Muscle layer of colon (tissue), 2 donors: ENCODE data around the gene APLP2.

Source experiments
- H3K27ac ChIP-seq: one replicate; pipeline ENCODE4 v1.7.0; 2013; ENCODE audit warnings: low read depth, mild to moderate bottlenecking, low read length, moderate library complexity
- H3K27me3 ChIP-seq, 2 donors: one replicate each; pipeline ENCODE4 v1.7.0; 2013; ENCODE audit warnings: low read length in 2 of 2, mild to moderate bottlenecking in 2 of 2; ENCODE audit not compliant: insufficient read depth in 2 of 2, control insufficient read depth in 1 of 2
- H3K36me3 ChIP-seq: one replicate; pipeline ENCODE4 v1.7.0; 2013; ENCODE audit warnings: mild to moderate bottlenecking, low read length; ENCODE audit not compliant: insufficient read depth
- H3K4me1 ChIP-seq: one replicate; pipeline ENCODE4 v1.7.0; 2013; ENCODE audit warnings: mild to moderate bottlenecking, low read length; ENCODE audit not compliant: insufficient read depth
- H3K4me3 ChIP-seq, 2 donors: one replicate each; pipeline ENCODE4 v1.7.0; 2013; ENCODE audit warnings: low read length in 2 of 2, low read depth in 1 of 2, mild to moderate bottlenecking in 1 of 2, moderate library complexity in 1 of 2
- H3K9ac ChIP-seq: one replicate; pipeline ENCODE4 v1.7.0; 2013; ENCODE audit warnings: low read length
- H3K9me3 ChIP-seq: one replicate; pipeline ENCODE4 v1.7.0; 2013; ENCODE audit warnings: mild to moderate bottlenecking, low read length
- donor health status: abdominal sarcoma.
- donor health status: Adenocarcinoma of cecum.

APLP2 gene

DNA sequence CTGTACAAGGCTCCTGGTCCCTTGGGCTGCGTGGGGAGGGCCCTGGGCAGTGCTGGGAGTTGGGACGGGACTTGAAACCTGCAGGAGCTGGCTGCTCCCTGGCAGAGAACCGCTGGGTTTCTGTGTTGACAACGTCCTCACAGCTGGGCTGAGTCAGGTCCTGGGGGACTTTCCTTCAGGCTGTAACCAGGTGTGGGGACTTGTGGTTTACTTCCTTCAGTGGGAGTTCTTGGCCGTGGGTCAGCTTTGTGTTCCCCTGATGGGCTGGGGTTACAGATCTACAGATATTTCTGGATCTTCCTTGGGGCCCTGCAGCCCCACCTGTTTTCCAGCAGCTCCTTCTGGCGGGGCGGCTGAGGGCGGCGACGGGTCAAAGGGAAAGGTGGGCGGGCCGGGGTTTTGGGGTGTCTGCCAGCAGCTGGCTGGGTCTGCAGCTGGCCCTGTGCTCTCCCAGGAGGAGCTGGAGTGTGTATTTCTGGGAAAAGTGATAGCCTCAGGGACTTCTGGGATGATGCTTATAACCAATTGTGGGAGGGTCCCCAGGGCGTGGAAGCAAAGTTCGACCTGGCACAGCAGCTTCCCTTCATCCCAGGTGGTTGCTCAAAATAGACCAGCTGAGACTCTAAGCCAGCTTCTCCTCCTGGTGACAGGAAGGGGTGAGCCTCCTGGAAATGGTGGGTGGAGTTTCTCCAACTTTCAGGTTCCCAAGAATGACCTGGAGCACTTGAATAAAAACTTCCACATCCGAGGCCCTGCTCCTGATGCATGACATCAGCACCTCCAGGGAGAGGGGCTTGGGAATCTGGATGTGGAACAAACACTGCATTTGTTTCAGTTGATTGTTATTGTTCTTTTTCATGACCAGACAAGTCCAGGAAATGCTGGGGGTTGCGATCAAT lies 109.0 kb downstream of the APLP2 start:
- H3K4me3 ChIP-seq: no peak overlapping the region
- no peaks in the 10 kb centered on the region for H3K27me3 ChIP-seq
- peaks cover 3% of the 10 kb centered on the region for H3K4me1 ChIP-seq
- H3K36me3 ChIP-seq: no peaks in the 10 kb centered on the region
- no peak overlapping the region for H3K9ac ChIP-seq
- H3K27ac ChIP-seq: no peak overlapping the region
- no peaks in the 10 kb centered on the region for H3K9me3 ChIP-seq

DNA sequence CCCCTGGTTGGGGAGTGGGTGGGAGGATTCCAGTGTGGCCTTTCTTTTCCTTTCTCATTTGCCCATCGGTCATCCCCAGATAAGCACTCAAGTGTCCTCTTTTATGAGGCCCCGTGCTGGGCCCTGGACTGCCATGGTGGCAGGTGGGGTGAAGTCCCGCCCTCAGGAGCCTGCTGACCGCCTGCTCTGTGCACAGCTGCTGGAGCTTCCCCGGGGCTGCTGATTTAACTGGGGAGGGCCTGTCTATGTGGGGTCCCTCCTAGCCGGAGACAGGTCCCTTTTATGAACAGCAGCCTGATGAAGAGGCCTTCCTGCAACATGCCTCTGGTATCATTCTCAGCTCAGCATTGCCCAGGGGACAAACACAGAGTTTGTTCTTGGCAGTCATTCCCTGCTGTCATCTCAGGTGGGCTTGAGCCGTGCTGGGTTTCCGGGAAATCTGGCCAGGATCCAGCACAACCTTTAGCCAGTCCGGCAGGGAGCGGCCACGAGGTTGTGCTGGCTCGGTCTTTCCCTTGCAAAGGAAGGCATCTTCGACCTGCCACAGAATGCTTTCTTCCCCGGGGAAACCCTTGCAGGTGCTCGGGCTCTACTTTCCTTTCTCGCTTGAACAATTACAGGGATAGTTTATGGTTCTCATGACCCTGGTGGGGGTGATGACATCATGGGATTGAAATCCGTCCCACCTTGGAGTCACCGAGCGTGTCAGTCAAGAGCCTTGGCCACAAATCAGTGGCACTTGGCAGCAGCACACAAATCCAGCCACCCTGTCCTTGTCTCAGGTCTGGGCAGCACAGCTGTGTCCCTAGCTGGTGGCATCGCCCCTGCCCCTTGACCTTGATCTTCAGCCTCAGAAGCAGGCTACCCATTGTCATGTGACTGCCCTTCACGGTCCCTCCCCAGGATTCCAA lies 110.0 kb downstream of the APLP2 start:
- Histone ChIP-seq H3K9ac (no peak overlapping the region), H3K27ac (no peak overlapping the region)

DNA sequence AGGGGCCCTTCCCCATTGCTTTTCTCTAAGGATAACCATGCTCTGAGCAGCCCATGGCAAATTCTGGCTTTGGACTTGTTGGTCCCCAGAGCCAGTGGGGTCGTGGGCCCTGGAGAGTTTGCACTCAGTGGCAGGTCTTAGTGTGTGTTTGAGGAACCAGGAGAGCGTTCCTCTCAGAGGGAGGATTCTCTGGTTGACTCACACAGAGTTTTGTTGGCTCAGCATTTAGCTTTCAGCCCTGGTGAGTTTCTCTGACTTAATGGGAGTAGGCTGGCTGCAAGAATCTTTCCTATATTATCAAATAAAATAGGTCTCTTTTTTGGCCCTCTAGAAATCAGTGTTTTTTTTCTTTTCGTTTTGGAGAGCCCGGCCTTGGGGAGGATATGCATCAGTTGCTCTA lies 110.8 kb downstream of the APLP2 start:
- H3K27ac ChIP-seq: no peak overlapping the region

More for the DNA sequence above, 110.0 kb downstream of the APLP2 start:
- Histone ChIP-seq H3K4me3 (no peak overlapping the region), H3K36me3 (no peaks in the 10 kb centered on the region), H3K27me3 (no peaks in the 10 kb centered on the region), H3K4me1 (peaks cover 3% of the 10 kb centered on the region), H3K9me3 (no peaks in the 10 kb centered on the region)

DNA sequence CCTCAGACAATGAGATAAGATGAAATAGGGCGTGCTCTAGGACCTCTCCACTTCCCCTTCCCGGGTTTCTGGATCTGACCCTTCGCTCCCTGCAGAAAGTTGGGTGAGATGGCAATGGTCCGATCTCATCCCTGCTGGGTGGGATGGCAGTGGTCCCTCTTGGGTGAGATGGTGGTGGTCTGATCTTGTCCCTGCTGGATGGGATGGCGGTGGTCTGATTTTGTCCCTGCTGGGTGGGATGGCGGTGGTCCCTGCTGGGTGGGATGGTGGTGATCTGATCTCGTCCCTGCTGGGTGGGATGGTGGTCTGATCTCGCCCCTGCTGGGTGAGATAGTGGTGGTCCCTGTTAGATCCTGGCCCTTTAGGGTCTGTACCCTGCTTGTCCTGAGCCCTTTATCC lies 111.2 kb downstream of the APLP2 start:
- no peaks in the 10 kb centered on the region for H3K36me3 ChIP-seq
- no peak overlapping the region for H3K9ac ChIP-seq
- H3K27ac ChIP-seq: no peak overlapping the region
- H3K9me3 ChIP-seq: no peaks in the 10 kb centered on the region
- H3K4me3 ChIP-seq: no peak overlapping the region
- no peaks in the 10 kb centered on the region for H3K27me3 ChIP-seq
- H3K4me1 ChIP-seq: peaks cover 3% of the 10 kb centered on the region

More for the DNA sequence above, 110.8 kb downstream of the APLP2 start:
- H3K27me3 ChIP-seq: no peaks in the 10 kb centered on the region
- no peak overlapping the region for H3K9ac ChIP-seq
- H3K4me1 ChIP-seq: peaks cover 3% of the 10 kb centered on the region
- H3K36me3 ChIP-seq: no peaks in the 10 kb centered on the region
- no peak overlapping the region for H3K4me3 ChIP-seq
- no peaks in the 10 kb centered on the region for H3K9me3 ChIP-seq

DNA sequence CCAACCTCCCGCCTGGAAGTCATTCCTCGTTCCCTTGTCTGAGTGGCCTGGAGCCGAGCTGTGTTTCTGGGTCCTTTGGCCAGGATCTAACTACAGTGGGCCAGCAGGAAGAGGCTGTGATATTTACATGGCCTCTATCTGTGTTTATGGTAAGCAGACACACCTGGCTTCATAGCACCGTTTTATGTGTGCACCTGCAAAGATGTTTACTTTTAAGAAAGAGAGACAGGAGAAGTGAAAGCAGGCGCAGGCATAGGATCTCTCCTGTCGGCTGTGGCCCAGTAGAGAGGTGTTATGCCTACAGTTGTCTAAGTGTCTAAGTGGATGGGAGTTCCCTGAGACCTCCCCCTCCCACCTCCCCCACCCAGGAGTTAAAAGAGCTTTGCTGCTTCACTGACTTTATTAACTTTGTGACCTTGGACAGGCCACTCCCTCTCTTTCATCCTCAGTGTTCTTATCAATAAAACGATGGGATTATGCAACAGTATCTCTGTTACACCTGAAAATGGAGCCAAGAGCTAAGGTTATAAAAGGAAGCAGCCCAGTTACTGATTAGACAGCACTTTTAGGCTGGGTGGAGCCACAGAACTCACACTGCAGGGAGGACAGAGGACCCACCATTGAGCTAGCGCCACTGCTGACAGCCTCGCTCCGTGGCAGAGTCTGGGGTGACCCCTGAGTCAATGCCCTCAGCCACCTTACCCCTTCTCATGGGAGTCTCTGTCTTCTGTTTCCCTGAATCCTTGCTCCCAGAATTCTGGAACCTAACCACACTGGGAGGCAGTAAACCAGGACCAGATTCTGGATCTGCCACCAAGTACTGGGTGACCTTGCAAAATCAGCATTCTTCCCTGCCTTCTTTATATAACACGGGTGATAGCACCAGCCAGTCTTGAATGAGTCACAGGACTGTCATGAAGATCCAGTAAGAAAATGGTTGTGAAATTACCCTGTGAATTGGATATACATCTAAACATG lies 111.9 kb downstream of the APLP2 start:
- no peak overlapping the region for H3K9ac ChIP-seq
- no peaks in the 10 kb centered on the region for H3K27me3 ChIP-seq
- no peak overlapping the region for H3K4me3 ChIP-seq
- H3K36me3 ChIP-seq: no peaks in the 10 kb centered on the region
- peaks cover 3% of the 10 kb centered on the region for H3K4me1 ChIP-seq
- no peaks in the 10 kb centered on the region for H3K9me3 ChIP-seq
- no peak overlapping the region for H3K27ac ChIP-seq

DNA sequence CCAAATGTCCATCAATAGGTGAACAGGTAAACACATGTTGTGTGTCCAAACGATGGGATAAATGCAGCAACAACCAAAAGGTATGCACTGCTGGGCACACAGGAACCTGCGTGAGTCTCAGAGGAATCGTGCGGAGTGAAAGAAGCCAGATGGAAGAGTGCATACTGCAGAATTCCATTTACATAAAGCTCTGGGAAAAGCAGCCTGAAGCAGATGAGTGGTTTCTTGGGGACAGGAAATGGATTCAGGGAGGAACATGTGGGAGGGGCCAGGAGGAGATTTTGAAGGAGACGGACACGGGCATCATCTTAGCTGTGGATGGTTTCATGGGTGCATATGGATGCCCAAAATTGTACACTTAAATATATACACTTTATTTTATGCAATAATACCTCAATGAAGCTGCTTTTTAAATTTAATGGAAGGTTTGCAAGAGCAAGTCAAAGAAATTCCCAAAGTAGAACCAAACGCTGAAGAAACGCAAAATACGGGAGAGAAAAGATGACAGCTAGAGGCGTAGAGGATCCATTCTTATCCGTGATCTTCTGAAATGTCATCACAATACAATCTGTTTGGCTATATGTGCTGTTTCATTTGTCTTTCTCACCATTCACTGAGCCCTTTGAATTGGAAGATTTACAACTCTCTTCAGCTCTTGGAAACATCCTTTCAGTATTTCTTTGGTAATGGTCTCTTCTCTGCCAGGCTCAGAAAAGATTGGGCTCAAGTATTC lies 114.3 kb downstream of the APLP2 start:
- H3K4me1 ChIP-seq: peaks cover 3% of the 10 kb centered on the region
- H3K9me3 ChIP-seq: no peaks in the 10 kb centered on the region
- no peak overlapping the region for H3K4me3 ChIP-seq
- no peak overlapping the region for H3K27ac ChIP-seq
- no peaks in the 10 kb centered on the region for H3K27me3 ChIP-seq
- H3K36me3 ChIP-seq: no peaks in the 10 kb centered on the region
- H3K9ac ChIP-seq: no peak overlapping the region

DNA sequence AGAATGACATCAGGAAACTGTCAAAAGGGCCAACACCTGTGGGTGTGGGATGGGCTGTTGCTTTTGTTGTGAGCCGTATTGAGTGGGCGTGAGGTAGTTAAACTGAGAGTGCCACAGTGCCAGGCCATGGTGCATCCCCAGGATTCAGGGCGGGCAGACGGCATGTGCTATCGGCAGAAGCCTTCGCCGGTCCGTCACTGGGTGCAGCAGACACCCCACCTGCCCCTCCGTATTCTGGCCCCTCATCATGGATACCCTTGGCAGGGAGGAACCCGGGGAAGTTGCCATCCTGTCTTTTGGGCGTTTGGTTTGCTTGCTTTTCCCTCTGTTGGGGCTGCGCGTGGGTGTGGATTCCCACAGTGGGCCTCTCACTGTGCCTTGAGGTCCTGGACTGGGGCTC lies 117.4 kb downstream of the APLP2 start:
- Histone ChIP-seq H3K4me3 (no peak overlapping the region), H3K9me3 (no peaks in the 10 kb centered on the region), H3K36me3 (no peaks in the 10 kb centered on the region), H3K27me3 (no peaks in the 10 kb centered on the region), H3K9ac (no peak overlapping the region), H3K27ac (no peak overlapping the region), H3K4me1 (no peaks in the 10 kb centered on the region)

DNA sequence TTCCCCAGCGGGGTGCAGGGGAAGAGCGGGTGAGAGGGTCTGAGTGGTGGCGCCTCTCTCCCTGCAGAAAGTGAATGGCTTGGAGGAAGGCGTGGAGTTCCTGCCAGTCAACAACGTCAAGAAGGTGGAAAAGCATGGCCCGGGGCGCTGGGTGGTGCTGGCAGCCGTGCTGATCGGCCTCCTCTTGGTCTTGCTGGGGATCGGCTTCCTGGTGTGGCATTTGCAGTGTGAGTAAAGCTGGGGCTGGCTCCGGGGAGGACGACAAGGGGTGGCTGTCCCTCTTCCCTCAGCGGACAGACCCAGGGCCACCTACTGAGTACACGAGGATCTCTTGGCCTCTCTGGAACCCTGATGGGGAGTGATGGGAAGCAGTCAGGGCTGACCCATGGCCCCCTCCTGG lies 118.4 kb downstream of the APLP2 start:
- Histone ChIP-seq H3K27me3 (no peaks in the 10 kb centered on the region), H3K4me3 (no peak overlapping the region), H3K9me3 (no peaks in the 10 kb centered on the region), H3K9ac (no peak overlapping the region), H3K36me3 (no peaks in the 10 kb centered on the region), H3K27ac (no peak overlapping the region), H3K4me1 (no peaks in the 10 kb centered on the region)

DNA sequence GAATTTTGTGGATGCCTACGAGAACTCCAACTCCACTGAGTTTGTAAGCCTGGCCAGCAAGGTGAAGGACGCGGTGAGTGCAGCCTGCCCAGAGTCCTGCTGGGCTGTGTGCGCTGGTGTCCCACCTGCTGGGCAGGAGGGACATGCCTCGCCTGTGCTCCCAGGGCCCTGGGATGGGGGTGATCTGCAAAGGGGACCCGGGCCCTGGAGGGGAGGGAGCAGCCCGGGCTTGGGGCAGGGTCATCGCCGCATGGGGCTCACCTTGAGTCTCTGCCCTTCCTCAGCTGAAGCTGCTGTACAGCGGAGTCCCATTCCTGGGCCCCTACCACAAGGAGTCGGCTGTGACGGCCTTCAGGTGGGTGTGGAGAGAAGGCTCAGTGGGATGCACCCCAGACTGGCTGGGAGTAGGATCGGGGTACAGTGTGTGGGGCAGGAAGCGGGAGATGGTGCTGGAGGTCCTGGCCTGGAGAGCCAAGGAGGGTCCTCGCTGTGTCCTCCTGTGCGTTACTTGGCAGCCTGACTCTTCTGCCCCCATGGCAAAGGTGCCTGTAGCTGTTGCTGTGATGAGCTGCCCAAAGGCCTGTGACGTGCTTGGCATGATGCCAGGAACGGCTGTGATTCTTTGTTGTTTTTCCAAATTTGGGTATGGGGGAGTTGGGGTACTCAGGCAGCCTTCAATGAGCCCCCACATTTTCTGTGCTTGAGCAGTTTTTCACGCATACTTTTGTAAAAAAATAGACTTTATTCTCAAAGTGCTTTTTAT lies 119.1 kb downstream of the APLP2 start:
- Histone ChIP-seq H3K4me1 (no peaks in the 10 kb centered on the region), H3K36me3 (no peaks in the 10 kb centered on the region), H3K9ac (no peak overlapping the region), H3K27me3 (no peaks in the 10 kb centered on the region), H3K27ac (no peak overlapping the region), H3K9me3 (no peaks in the 10 kb centered on the region), H3K4me3 (no peak overlapping the region)
